ENCODE measurements around the gene IGFBP4. TPM values are rescaled to one million over a fixed set of nuclear protein-coding genes. Genes with fewer than 3 reads are reported as not detected.
A peak's percentile ranks its signal among the peaks of the same experiment; 100 is the strongest.

The IGFBP4 gene
- total and polyA plus RNA-seq, 2 of the 13 experiments (the other 11 are each of a cell fraction or from before 2014, with no cell fraction given) = 4.1 to 49.0 TPM

GRCh38 chr17:40416671-40417070 lies 26.6 kb upstream of the IGFBP4 start:
- no peaks in the 10 kb centered on the region for H4K20me1 ChIP-seq (ENCODE audit: insufficient read depth, low read length)
- peak overlapping the region; percentile 74 for H3K4me2 ChIP-seq (ENCODE audit: low read depth, low read length)
- H2AFZ ChIP-seq (ENCODE audit: low read length) = no peak overlapping the region
- ChIA-PET CTCF (ENCODE audit: low intra/inter-chr PET ratio, low total read pairs) (interaction anchor here (2.2 kb wide), 1 partner anchor 144 kb away, joined by 6 read pairs; no protein-coding TSS in a partner anchor), POLR2A (interaction anchor here (1.8 kb wide), 2 partner anchors 27 to 1272 kb away, joined by 6 to 16 read pairs; partner anchors contain the start of gene EIF1)
- peak overlapping the region; percentile 89 to 98 (median 96) for H3K4me3 ChIP-seq (replicated peaks in 1 of 3; ENCODE audit: insufficient read depth in 1 of 3, low read depth in 2 of 3, low read length in 3 of 3)
- peak overlapping the region; percentile 82 for H3K27ac ChIP-seq (ENCODE audit: extremely low read length, insufficient read depth, low read length)
- no peak for TF ChIP-seq RERE (CRISPR knock-in tag; IDR thresholded peaks at IDR 0.05; ENCODE audit: low read depth)
- TF ChIP-seq MLXIP (CRISPR knock-in tag; IDR thresholded peaks at IDR 0.05; ENCODE audit: borderline replicate concordance) = no peak
- TF ChIP-seq NCOA2 (CRISPR knock-in tag; IDR thresholded peaks at IDR 0.05) = no peak
- TF ChIP-seq ATF6 (CRISPR knock-in tag; conservative IDR thresholded peaks at IDR 0.05) = no peak
- TF ChIP-seq MAFF (IDR thresholded peaks at IDR 0.05; ENCODE audit: low read depth, low read length) = 0 out of 2 replicates have a peak, but pooled peaks have one; percentile 6
- TF ChIP-seq ETV6 (CRISPR knock-in tag; conservative IDR thresholded peaks at IDR 0.05) = no peak
- TF ChIP-seq MAFK (conservative IDR thresholded peaks at IDR 0.05 in 1 of 2, IDR thresholded peaks at IDR 0.05 in 1 of 2; ENCODE audit: low read length in 2 of 2) = peak; percentile 21 to 40; a peak in 2 of 4 replicates
- no peak for TF ChIP-seq ZNF678 (CRISPR knock-in tag; IDR thresholded peaks at IDR 0.05)
- intact Hi-C loops (cut with micrococcal nuclease; ENCODE audit: unreplicated experiment) (loop anchor here (2.0 to 5.0 kb wide), 2 partner anchors 100 to 114 kb away; no protein-coding TSS in a partner anchor), in situ Hi-C loops (cut with HindIII; ENCODE audit: extremely low pct_ligation_motif_present, low pct_unique_long_range_greater_than_20kb) (loop anchor here (5.0 kb wide), 1 partner anchor 99 kb away; no protein-coding TSS in a partner anchor)
- WGBS (ENCODE audit: low lambda C conversion rate) = 22% methylated on average over 3 of the region's 3 CpGs
- no peak for DNase-seq (ENCODE audit: low spot score)
- BruUV-seq (replicated peaks) = no TSS peak
- H3K9me3 ChIP-seq (ENCODE audit: low read length) = no peaks in the 10 kb centered on the region
- peaks cover 36% of the 10 kb centered on the region for H3K79me2 ChIP-seq (ENCODE audit: insufficient read depth, low read length)
- peak overlapping the region; percentile 91 for H3K9ac ChIP-seq (ENCODE audit: insufficient read depth, low read depth, low read length)
- H3K36me3 ChIP-seq (replicated peaks in 1 of 2; ENCODE audit: control insufficient read depth in 1 of 2, insufficient read depth in 2 of 2, low read length in 2 of 2) = peaks cover 0 to 24% of the 10 kb centered on the region in 2 experiments
- no peak for FAIRE-seq
- no peaks in the 10 kb centered on the region for H3K27me3 ChIP-seq (ENCODE audit: control insufficient read depth in 1 of 2, insufficient read depth in 2 of 2, low read length in 2 of 2)
- peaks cover 70% of the 10 kb centered on the region for H3K4me1 ChIP-seq (ENCODE audit: insufficient read depth, low read length)
- no peak for ATAC-seq

All from HepG2 (cell line).